H9 (cell line): ENCODE results near the gene SDK2. TPM values are rescaled to one million over a fixed set of nuclear protein-coding genes. Genes with fewer than 3 reads are reported as not detected.

Experiments
- DNase-seq: peaks from one replicate; pipeline ENCODE4 v3.0.0-alpha.2; 2017
- H2AFZ ChIP-seq: one replicate; pipeline ENCODE4 v1.6.1; 2013; ENCODE audit warnings: mild to moderate bottlenecking, low read length, control low read depth, moderate library complexity
- H2AK5ac ChIP-seq: 2 replicates; pipeline ENCODE4 v1.6.1; 2013; ENCODE audit warnings: low read length, control low read depth, mixed read lengths; ENCODE audit not compliant: insufficient read length
- H2BK120ac ChIP-seq: one replicate; pipeline ENCODE4 v1.6.1; 2013; ENCODE audit warnings: low read depth, mild to moderate bottlenecking, low read length, control low read depth, inconsistent platforms; ENCODE audit not compliant: poor library complexity, severe bottlenecking
- H2BK12ac ChIP-seq: 2 replicates; pipeline ENCODE4 v1.6.1; 2013; ENCODE audit warnings: low read length, control low read depth, mixed read lengths, low read depth; ENCODE audit not compliant: insufficient read length
- H2BK15ac ChIP-seq: 2 replicates; pipeline ENCODE4 v1.6.1; 2013; ENCODE audit warnings: low read depth, low read length, control low read depth
- H2BK20ac ChIP-seq: one replicate; pipeline ENCODE4 v1.6.1; 2013; ENCODE audit warnings: low read depth, mild to moderate bottlenecking, low read length, control low read depth, inconsistent platforms; ENCODE audit not compliant: poor library complexity, severe bottlenecking
- H2BK5ac ChIP-seq: 2 replicates; pipeline ENCODE4 v1.6.1; 2013; ENCODE audit warnings: low read length, control low read depth, mixed read lengths; ENCODE audit not compliant: insufficient read length
- H3K14ac ChIP-seq: 2 replicates; pipeline ENCODE4 v1.6.1; 2013; ENCODE audit warnings: low read length, control low read depth; ENCODE audit not compliant: insufficient read depth
- H3K18ac ChIP-seq: 2 replicates; pipeline ENCODE4 v1.6.1; 2013; ENCODE audit warnings: low read depth, mild to moderate bottlenecking, mixed read lengths, low read length, control low read depth; ENCODE audit not compliant: insufficient read length
- H3K23ac ChIP-seq: 2 replicates; pipeline ENCODE4 v1.6.1; 2013; ENCODE audit warnings: low read length, control low read depth, mixed read lengths, low read depth; ENCODE audit not compliant: insufficient read length
- H3K23me2 ChIP-seq: 2 replicates; pipeline ENCODE4 v1.6.1; 2013; ENCODE audit warnings: low read depth, mild to moderate bottlenecking, mixed read lengths, low read length, control low read depth; ENCODE audit not compliant: insufficient read length, poor library complexity, severe bottlenecking
- H3K27ac ChIP-seq: 2 replicates; pipeline ENCODE4 v1.5.1; 2013; ENCODE audit warnings: low read length, control low read depth, mixed read lengths, low read depth; ENCODE audit not compliant: insufficient read length
- H3K27me3 ChIP-seq: 2 replicates; pipeline ENCODE4 v1.6.1; 2013; ENCODE audit warnings: low read length, control low read depth, inconsistent platforms; ENCODE audit not compliant: insufficient read depth
- H3K4ac ChIP-seq: 2 replicates; pipeline ENCODE4 v1.6.1; 2013; ENCODE audit warnings: low read depth, mild to moderate bottlenecking, control low read depth, inconsistent platforms, low read length, moderate library complexity
- H3K4me1 ChIP-seq: 2 replicates; pipeline ENCODE4 v1.6.1; 2013; ENCODE audit warnings: low read length, control low read depth, inconsistent platforms; ENCODE audit not compliant: insufficient read depth
- H3K4me2 ChIP-seq: 2 replicates; pipeline ENCODE4 v1.6.1; 2013; ENCODE audit warnings: low read length, control low read depth, mixed read lengths; ENCODE audit not compliant: insufficient read length, insufficient read depth
- H3K56ac ChIP-seq: 2 replicates; pipeline ENCODE4 v1.6.1; 2013; ENCODE audit warnings: low read depth, mild to moderate bottlenecking, mixed read lengths, low read length, control low read depth; ENCODE audit not compliant: insufficient read length
- H3K79me1 ChIP-seq: 2 replicates; pipeline ENCODE4 v1.6.1; 2013; ENCODE audit warnings: low read depth, mild to moderate bottlenecking, moderate library complexity, low read length, control low read depth, inconsistent platforms; ENCODE audit not compliant: insufficient read depth, poor library complexity, severe bottlenecking
- H3K79me2 ChIP-seq: 2 replicates; pipeline ENCODE4 v1.6.1; 2013; ENCODE audit warnings: low read length, control low read depth, inconsistent platforms; ENCODE audit not compliant: insufficient read depth
- H3K9ac ChIP-seq: 2 replicates; pipeline ENCODE4 v1.6.1; 2013; ENCODE audit warnings: low read length, control low read depth, mixed read lengths; ENCODE audit not compliant: insufficient read length; ENCODE audit errors: extremely low read depth
- H3K9me3 ChIP-seq: one replicate; pipeline ENCODE4 v1.6.1; 2013; ENCODE audit warnings: low read depth, low read length, inconsistent platforms; ENCODE audit not compliant: control insufficient read depth
- H3T11ph ChIP-seq: one replicate; pipeline ENCODE4 v1.6.1; 2013; ENCODE audit warnings: mild to moderate bottlenecking, low read length, control low read depth, inconsistent platforms
- H4K20me1 ChIP-seq: one replicate; pipeline ENCODE4 v1.6.1; 2013; ENCODE audit not compliant: control insufficient read depth, insufficient read length, insufficient read depth
- H4K5ac ChIP-seq: 2 replicates; pipeline ENCODE4 v1.6.1; 2013; ENCODE audit warnings: low read depth, mild to moderate bottlenecking, mixed read lengths, low read length, control low read depth; ENCODE audit not compliant: insufficient read length
- H4K8ac ChIP-seq: replicated peaks from 2 replicates; pipeline ENCODE4 v1.6.1; 2013; ENCODE audit warnings: low read length, control low read depth, mixed read lengths, low read depth; ENCODE audit not compliant: insufficient read length
- H4K91ac ChIP-seq: 2 replicates; pipeline ENCODE4 v1.6.1; 2013; ENCODE audit warnings: low read depth, mild to moderate bottlenecking, moderate library complexity, mixed read lengths, low read length, control low read depth; ENCODE audit not compliant: insufficient read length
- H3K27ac Mint-ChIP-seq, 3 experiments: 2 replicates in 2 of 3; 3 replicates in 1 of 3; pipeline ENCODE4 v1.8.0; 2020 to 2021; ENCODE audit warnings: mixed read lengths in 3 of 3, mild to moderate bottlenecking in 1 of 3, moderate library complexity in 1 of 3
- H3K27me3 Mint-ChIP-seq: 2 replicates; pipeline ENCODE4 v1.8.0; 2021; ENCODE audit warnings: low read depth, mild to moderate bottlenecking, moderate library complexity, mixed read lengths
- H3K36me3 Mint-ChIP-seq, 3 experiments: 2 replicates in 2 of 3; 3 replicates in 1 of 3; pipeline ENCODE4 v1.8.0; 2020 to 2021; ENCODE audit warnings: low read depth in 3 of 3, mixed read lengths in 3 of 3; ENCODE audit not compliant: insufficient read depth in 1 of 3
- H3K4me1 Mint-ChIP-seq, 2 experiments: 2 replicates each; pipeline ENCODE4 v1.8.0; 2020; ENCODE audit warnings: mixed read lengths in 2 of 2
- H3K4me3 Mint-ChIP-seq, 2 experiments: 2 replicates in 1 of 2; 3 replicates in 1 of 2; pipeline ENCODE4 v1.8.0; 2020 to 2021; ENCODE audit warnings: mild to moderate bottlenecking in 2 of 2, mixed read lengths in 2 of 2, moderate library complexity in 1 of 2
- H3K9me3 Mint-ChIP-seq, 2 experiments: 2 replicates in 1 of 2; 3 replicates in 1 of 2; pipeline ENCODE4 v1.8.0; 2020; ENCODE audit warnings: mild to moderate bottlenecking in 2 of 2, mixed read lengths in 2 of 2, moderate library complexity in 1 of 2
- CTCF ChIP-seq: fragments of 200-600 bp; sonication (generic); conservative IDR thresholded peaks from 3 replicates; pipeline ENCODE4 v1.8.0; 2021; ENCODE audit warnings: antibody characterized with exemption, mild to moderate bottlenecking
- WGBS: extraction: QIAGEN DNeasy Blood & Tissue Kit; methylation state at CpG from one replicate; pipeline ENCODE4 v1.1.7; 2013; ENCODE audit warnings: missing lambda C conversion rate, low lambda C conversion rate, mixed read lengths; ENCODE audit not compliant: insufficient read length; ENCODE audit errors: extremely low coverage; 5-methylcytosine and 5-hydroxymethylcytosine counted together
- total RNA-seq: library from RNA; stranded (reverse); gene quantifications from 2 replicates; pipeline ENCODE4 v1.2.1, GENCODE V29; 2021

The SDK2 gene
- total RNA-seq, 1 experiment from 2014 or later: 9.1 TPM

DNA sequence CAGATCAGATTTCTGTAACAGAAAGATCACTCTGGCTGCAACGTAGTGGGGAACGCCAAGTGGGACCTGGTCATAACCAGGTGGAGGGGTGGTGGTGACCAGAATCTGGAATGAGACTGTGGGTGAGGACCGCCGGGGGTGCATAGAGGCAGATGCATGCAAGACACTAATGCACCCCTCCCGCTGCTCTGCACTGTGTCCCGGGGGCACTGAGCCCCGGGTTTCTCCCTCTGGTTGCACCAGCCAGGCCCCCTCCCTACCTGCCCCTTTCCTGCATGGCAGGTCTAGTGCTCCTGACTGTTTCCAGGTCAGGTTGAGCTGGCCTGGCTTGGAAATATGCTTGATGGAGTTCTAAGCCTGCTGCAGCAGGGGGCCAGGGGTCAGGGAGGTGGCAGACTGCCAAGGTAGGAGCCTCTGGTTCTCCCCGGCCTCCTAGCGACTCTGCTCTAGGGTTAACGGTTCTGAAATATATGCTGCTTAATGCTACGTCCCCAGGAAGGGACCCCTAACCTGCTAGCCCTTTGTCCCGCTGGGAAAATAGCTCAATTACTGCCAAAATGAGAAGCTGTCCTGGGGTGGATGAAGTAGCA is 94.3 kb downstream of the SDK2 start:
- no peak overlapping the region for H3K56ac ChIP-seq
- H3K27me3 ChIP-seq: no peaks in the 10 kb centered on the region
- H4K20me1 ChIP-seq: no peaks in the 10 kb centered on the region
- H3K14ac ChIP-seq: no peak overlapping the region
- no peak overlapping the region for H3T11ph ChIP-seq
- H3K4ac ChIP-seq: no peak overlapping the region
- H2BK5ac ChIP-seq: no peak overlapping the region
- H3K79me1 ChIP-seq: no peaks in the 10 kb centered on the region
- H2AFZ ChIP-seq: no peak overlapping the region
- H3K36me3 Mint-ChIP-seq: peaks cover 0 to 9% (median 2%) of the 10 kb centered on the region in 3 experiments; a peak in 4 of 7 replicates
- H3K9me3 Mint-ChIP-seq: peaks cover 0 to 6% of the 10 kb centered on the region in 2 experiments; a peak in 1 of 5 replicates
- H3K9me3 ChIP-seq: no peaks in the 10 kb centered on the region
- no peak overlapping the region for H3K9ac ChIP-seq
- no peak overlapping the region for H4K8ac ChIP-seq
- no peak overlapping the region for H2BK20ac ChIP-seq
- H4K5ac ChIP-seq: no peak overlapping the region
- no CpG with 5 or more reads among the region's 12 CpGs for WGBS
- no peak overlapping the region for H2AK5ac ChIP-seq
- no peak overlapping the region for H3K27ac Mint-ChIP-seq
- H3K23ac ChIP-seq: no peak overlapping the region
- no peak overlapping the region for H3K27ac ChIP-seq
- H3K4me2 ChIP-seq: no peak overlapping the region
- no peak overlapping the region for H3K18ac ChIP-seq
- H4K91ac ChIP-seq: no peak overlapping the region
- TF ChIP-seq CTCF: no peak
- no peaks in the 10 kb centered on the region; the same call in 1 of the 2 replicates for H3K27me3 Mint-ChIP-seq
- H3K4me3 Mint-ChIP-seq: 0 out of 5 replicates have a peak overlapping the region, but pooled peaks of 1 of the 2 experiments have one; percentile 19
- H3K23me2 ChIP-seq: no peaks in the 10 kb centered on the region
- H3K4me1 Mint-ChIP-seq: peaks cover 46 to 77% of the 10 kb centered on the region in 2 experiments
- no peak for DNase-seq
- no peak overlapping the region for H2BK120ac ChIP-seq
- no peak overlapping the region for H2BK12ac ChIP-seq
- H3K4me1 ChIP-seq: peaks cover 3% of the 10 kb centered on the region; the same call in 1 of the 2 replicates
- H2BK15ac ChIP-seq: no peak overlapping the region
- H3K79me2 ChIP-seq: no peaks in the 10 kb centered on the region
